Brain microvascular endothelial cell (primary cell): Measurements from ENCODE around the gene ITIH5.

Experiments
- DNase-seq: peaks from one replicate; pipeline ENCODE4 v3.0.0-alpha.2; 2020
- H3K27ac ChIP-seq: fragments of 250-450 bp; sonication (Bioruptor Pico); 2 replicates; pipeline ENCODE4 v1.5.1; 2020; ENCODE audit warnings: mild to moderate bottlenecking, moderate library complexity
- H3K27me3 ChIP-seq: fragments of 250-450 bp; sonication (Bioruptor Pico); replicated peaks from 2 replicates; pipeline ENCODE4 v1.5.1; 2020; ENCODE audit warnings: mild to moderate bottlenecking
- H3K36me3 ChIP-seq: fragments of 250-450 bp; sonication (Bioruptor Pico); replicated peaks from 2 replicates; pipeline ENCODE4 v1.5.1; 2020; ENCODE audit warnings: mild to moderate bottlenecking
- H3K4me3 ChIP-seq: 2 replicates; pipeline ENCODE4 v1.5.1; 2011; ENCODE audit warnings: low read depth, mild to moderate bottlenecking, control low read depth, low read length, moderate library complexity
- CTCF ChIP-seq: IDR thresholded peaks from 2 replicates; pipeline ENCODE4 v1.5.1; 2011; ENCODE audit warnings: low read depth, mild to moderate bottlenecking, moderate library complexity, low read length, control low read depth, inconsistent platforms; ENCODE audit errors: missing control alignments
- in situ Hi-C: cut with HindIII; loops from 2 replicates; pipeline ENCODE4 v1.10.0; 2017; ENCODE audit warnings: low sequenced_read_pairs, low pct_ligation_motif_present

ITIH5 gene

GRCh38 chr10:7642491-7643011 lies 24.2 kb downstream of the ITIH5 start:
- DNase-seq = no peak

GRCh38 chr10:7635408-7636125 lies 31.2 kb downstream of the ITIH5 start:
- in situ Hi-C loops = no loop called here
- DNase-seq = no peak
- no peak overlapping the region for H3K27ac ChIP-seq
- H3K27me3 ChIP-seq = no peaks in the 10 kb centered on the region
- no peaks in the 10 kb centered on the region for H3K36me3 ChIP-seq
- H3K4me3 ChIP-seq = no peak overlapping the region
- no peak for TF ChIP-seq CTCF

More at GRCh38 chr10:7642491-7643011, 24.2 kb downstream of the ITIH5 start:
- Histone ChIP-seq H3K27ac (no peak overlapping the region), H3K4me3 (no peak overlapping the region), H3K36me3 (no peaks in the 10 kb centered on the region), H3K27me3 (no peaks in the 10 kb centered on the region)
- in situ Hi-C loops = no loop called here
- TF ChIP-seq CTCF = no peak

GRCh38 chr10:7634142-7634894 lies 32.4 kb downstream of the ITIH5 start:
- Histone ChIP-seq H3K27ac (no peak overlapping the region), H3K4me3 (no peak overlapping the region), H3K36me3 (no peaks in the 10 kb centered on the region), H3K27me3 (no peaks in the 10 kb centered on the region)
- no peak for TF ChIP-seq CTCF
- no peak for DNase-seq
- in situ Hi-C loops = no loop called here

- Histone ChIP-seq H3K4me3 (no peak overlapping the region), H3K27me3 (no peaks in the 10 kb centered on the region), H3K27ac (no peak overlapping the region), H3K36me3 (no peaks in the 10 kb centered on the region)
- no peak for DNase-seq
- in situ Hi-C loops = no loop called here
- no peak for TF ChIP-seq CTCF
Measured at GRCh38 chr10:7626283-7626682, 40.5 kb downstream of the ITIH5 start.

- no peak for TF ChIP-seq CTCF
- H3K27me3 ChIP-seq = no peaks in the 10 kb centered on the region
- no peak overlapping the region for H3K27ac ChIP-seq
- DNase-seq = no peak
- no peak overlapping the region for H3K4me3 ChIP-seq
- in situ Hi-C loops = no loop called here
- H3K36me3 ChIP-seq = no peaks in the 10 kb centered on the region
Measured at GRCh38 chr10:7625836-7626235, 40.9 kb downstream of the ITIH5 start.
